WTC11 (cell line): ENCODE measurements around the gene EDAR.

Source experiments
- CTCF ChIP-seq: fragments of 200-600 bp; IDR thresholded peaks from 2 replicates; pipeline ENCODE4 v1.8.0; 2022; ENCODE audit warnings: antibody characterized with exemption
- ELF4 ChIP-seq: sonication (generic); formaldehyde crosslinking; IDR thresholded peaks from 2 replicates; pipeline ENCODE4 v1.8.1; 2022; ENCODE audit warnings: low read depth, mild to moderate bottlenecking, moderate library complexity, missing genetic modification reagents
- ETV6 ChIP-seq: sonication (generic); formaldehyde crosslinking; IDR thresholded peaks from 2 replicates; pipeline ENCODE4 v1.8.1; 2022; ENCODE audit warnings: mild to moderate bottlenecking, missing genetic modification reagents
- FOXP1 ChIP-seq: sonication (generic); formaldehyde crosslinking; IDR thresholded peaks from 2 replicates; pipeline ENCODE4 v1.8.0; 2022; ENCODE audit warnings: missing genetic modification reagents, mild to moderate bottlenecking, moderate library complexity, borderline replicate concordance
- JUN ChIP-seq: sonication (generic); formaldehyde crosslinking; IDR thresholded peaks from 2 replicates; pipeline ENCODE4 v1.8.0; 2023; ENCODE audit warnings: mild to moderate bottlenecking, missing genetic modification reagents
- KAT7 ChIP-seq: sonication (generic); formaldehyde crosslinking; IDR thresholded peaks from 2 replicates; pipeline ENCODE4 v1.8.1; 2023; ENCODE audit warnings: missing genetic modification reagents, mild to moderate bottlenecking, borderline replicate concordance
- MAX ChIP-seq: sonication (generic); formaldehyde crosslinking; IDR thresholded peaks from 2 replicates; pipeline ENCODE4 v1.8.0; 2022; ENCODE audit warnings: mild to moderate bottlenecking, missing genetic modification reagents
- NFE2L1 ChIP-seq: sonication (generic); formaldehyde crosslinking; IDR thresholded peaks from 2 replicates; pipeline ENCODE4 v1.8.1; 2023; ENCODE audit warnings: missing genetic modification reagents
- USF1 ChIP-seq: sonication (generic); formaldehyde crosslinking; IDR thresholded peaks from 2 replicates; pipeline ENCODE4 v1.8.0; 2022; ENCODE audit warnings: mild to moderate bottlenecking, missing genetic modification reagents
- ZMAT4 ChIP-seq: fragments of 250-450 bp; sonication (Bioruptor Pico); IDR thresholded peaks from 2 replicates; pipeline ENCODE4 v1.9.0; 2021; ENCODE audit warnings: mild to moderate bottlenecking
- ZNF138 ChIP-seq: sonication (generic); formaldehyde crosslinking; conservative IDR thresholded peaks from 2 replicates; pipeline ENCODE4 v1.8.1; 2022; ENCODE audit warnings: mild to moderate bottlenecking, moderate library complexity, missing genetic modification reagents

GRCh38 chr2:108956375-108956774, 32.6 kb downstream of the EDAR start:
- no peak for TF ChIP-seq CTCF
- TF ChIP-seq ZMAT4 (CRISPR knock-in tag) = no peak
- no peak for TF ChIP-seq FOXP1 (CRISPR knock-in tag)
- TF ChIP-seq JUN (CRISPR knock-in tag) = no peak
- TF ChIP-seq ETV6 (CRISPR knock-in tag) = no peak
- TF ChIP-seq ZNF138 (CRISPR knock-in tag) = no peak
- TF ChIP-seq NFE2L1 = no peak
- TF ChIP-seq USF1 (CRISPR knock-in tag) = no peak
- no peak for TF ChIP-seq ELF4 (CRISPR knock-in tag)
- no peak for TF ChIP-seq MAX (CRISPR knock-in tag)
- no peak for TF ChIP-seq KAT7 (CRISPR knock-in tag)
